Activated naive CD8-positive, alpha-beta T cell treated with anti-CD3 and anti-CD28 coated beads for 36 hours (primary cell): ENCODE results near the gene RALGAPB. TPM values are rescaled to one million over a fixed set of nuclear protein-coding genes. Genes with fewer than 3 reads are reported as not detected.
"Not testable (repeated sequence)": the region's sequence is repeated elsewhere in the genome, so short reads cannot be mapped to it uniquely, and the experiment has no call there.

Experiments used
- DNase-seq: peaks from one replicate; pipeline ENCODE4 v3.0.0; 2021
- H3K27ac Mint-ChIP-seq: one replicate; pipeline ENCODE4 v1.8.0; 2022; ENCODE audit warnings: mild to moderate bottlenecking, moderate library complexity, mixed read lengths
- H3K27me3 Mint-ChIP-seq: one replicate; pipeline ENCODE4 v1.8.0; 2022; ENCODE audit warnings: mild to moderate bottlenecking, mixed read lengths
- H3K36me3 Mint-ChIP-seq: one replicate; pipeline ENCODE4 v1.8.0; 2021; ENCODE audit warnings: mild to moderate bottlenecking, mixed read lengths
- H3K4me1 Mint-ChIP-seq: one replicate; pipeline ENCODE4 v1.8.0; 2021; ENCODE audit warnings: mixed read lengths
- H3K4me3 Mint-ChIP-seq: one replicate; pipeline ENCODE4 v1.8.0; 2022; ENCODE audit warnings: mild to moderate bottlenecking, moderate library complexity, mixed read lengths
- H3K9me3 Mint-ChIP-seq: one replicate; pipeline ENCODE4 v1.8.0; 2022; ENCODE audit warnings: mixed read lengths
- total RNA-seq, 2 experiments: library from RNA; stranded (reverse); gene quantifications; one replicate each; pipeline ENCODE4 v1.2.3, GENCODE V29; 2021

Gene RALGAPB
- total RNA-seq, 2 experiments from 2014 or later, result 25.1 to 25.6 TPM

GRCh38 chr20:38458314-38458713, 14.3 kb upstream of the RALGAPB start:
- Mint-ChIP-seq H3K36me3 (no peaks in the 10 kb centered on the region), H3K4me1 (peaks cover 7% of the 10 kb centered on the region), H3K4me3 (no peak overlapping the region), H3K9me3 (no peaks in the 10 kb centered on the region), H3K27ac (no peak overlapping the region), H3K27me3 (no peaks in the 10 kb centered on the region)
- no peak for DNase-seq

DNA sequence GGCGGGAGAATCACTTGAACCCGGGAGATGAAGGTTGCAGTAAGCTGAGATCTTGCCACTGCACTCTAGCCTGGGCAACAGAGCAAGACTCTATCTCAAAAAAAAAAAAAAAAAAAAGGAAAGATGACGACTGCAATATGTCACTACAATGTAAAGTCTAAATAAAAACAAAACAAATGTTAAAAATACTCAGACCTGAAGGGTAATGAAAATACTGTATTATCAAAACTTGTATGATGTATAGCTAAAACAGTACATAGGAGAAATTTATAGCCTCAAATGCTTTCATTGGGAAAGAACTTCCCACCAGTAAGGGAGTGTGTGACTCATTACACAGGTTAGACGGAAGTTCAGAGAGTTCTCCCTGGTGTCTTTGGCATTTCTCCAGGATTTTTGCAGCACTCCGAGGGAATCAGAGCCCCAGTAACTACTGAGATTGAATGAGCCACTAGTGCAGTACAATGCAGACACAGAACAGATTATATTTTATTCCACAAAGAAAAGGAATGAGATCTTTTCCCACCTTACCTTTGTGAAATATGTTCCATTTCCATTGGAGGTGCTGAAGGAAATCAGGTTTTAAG, 12.5 kb upstream of the RALGAPB start:
- Mint-ChIP-seq H3K4me3 (no peak overlapping the region), H3K9me3 (no peaks in the 10 kb centered on the region), H3K4me1 (peaks cover 5% of the 10 kb centered on the region), H3K27ac (no peak overlapping the region), H3K27me3 (no peaks in the 10 kb centered on the region), H3K36me3 (no peaks in the 10 kb centered on the region)
- no peak for DNase-seq

GRCh38 chr20:38460631-38461030, 12.0 kb upstream of the RALGAPB start:
- not testable (repeated sequence) for H3K4me3 Mint-ChIP-seq, H3K27ac Mint-ChIP-seq, H3K27me3 Mint-ChIP-seq, DNase-seq, H3K9me3 Mint-ChIP-seq, H3K4me1 Mint-ChIP-seq, H3K36me3 Mint-ChIP-seq

DNA sequence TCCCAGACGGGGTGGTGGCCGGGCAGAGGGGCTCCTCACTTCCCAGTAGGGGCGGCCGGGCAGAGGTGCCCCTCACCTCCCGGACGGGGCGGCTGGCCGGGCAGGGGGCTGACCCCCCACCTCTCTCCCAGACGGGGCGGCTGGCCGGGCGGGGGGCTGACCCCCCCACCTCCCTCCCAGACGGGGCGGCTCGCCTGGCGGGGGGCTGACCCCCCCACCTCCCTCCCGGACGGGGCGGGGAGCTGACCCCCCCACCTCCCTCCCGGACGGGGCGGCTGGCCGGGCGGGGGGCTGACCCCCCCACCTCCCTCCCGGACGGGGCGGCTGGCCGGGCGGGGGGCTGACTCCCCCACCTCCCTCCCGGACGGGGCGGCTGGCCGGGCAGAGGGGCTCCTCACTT, 11.5 kb upstream of the RALGAPB start:
- not testable (repeated sequence) for H3K36me3 Mint-ChIP-seq, H3K27me3 Mint-ChIP-seq, H3K9me3 Mint-ChIP-seq, DNase-seq, H3K4me3 Mint-ChIP-seq, H3K27ac Mint-ChIP-seq, H3K4me1 Mint-ChIP-seq

DNA sequence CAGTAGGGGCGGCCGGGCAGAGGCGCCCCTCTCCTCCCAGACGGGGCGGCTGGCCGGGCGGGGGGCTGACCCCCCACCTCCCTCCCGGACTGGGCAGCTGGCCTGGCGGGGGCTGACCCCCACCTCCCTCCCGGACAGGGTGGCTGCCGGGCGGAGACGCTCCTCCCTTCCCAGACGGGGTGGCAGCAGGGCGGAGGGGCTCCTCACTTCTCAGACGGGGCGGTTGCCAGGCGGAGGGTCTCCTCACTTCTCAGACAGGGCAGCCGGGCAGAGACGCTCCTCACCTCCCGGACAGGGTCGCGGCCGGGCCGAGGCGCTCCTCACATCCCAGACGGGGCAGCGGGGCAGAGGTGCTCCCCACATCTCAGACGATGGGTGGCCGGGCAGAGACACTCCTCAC, 11.1 kb upstream of the RALGAPB start:
- H3K4me3 Mint-ChIP-seq, H3K4me1 Mint-ChIP-seq, H3K36me3 Mint-ChIP-seq, H3K27me3 Mint-ChIP-seq, H3K9me3 Mint-ChIP-seq, DNase-seq, H3K27ac Mint-ChIP-seq: not testable (repeated sequence)

DNA sequence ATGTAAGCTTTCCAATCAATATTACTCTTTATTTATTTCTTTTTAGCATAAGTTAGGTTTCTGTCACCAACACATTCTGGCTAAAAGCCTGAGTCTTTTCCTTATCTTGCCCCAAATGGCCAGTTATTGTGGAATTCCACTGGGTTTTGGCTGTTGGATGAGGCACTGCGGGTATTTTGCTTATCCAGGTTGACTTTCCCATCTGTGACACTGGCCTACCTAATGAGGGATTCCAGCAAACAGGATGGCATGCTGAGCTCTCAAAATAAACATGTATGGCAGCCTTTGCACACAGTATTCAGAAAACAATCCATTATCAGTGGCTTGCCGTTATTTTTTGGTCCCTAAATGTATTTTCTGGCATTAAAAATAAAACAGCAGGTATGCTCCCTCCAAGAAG, 6.5 kb upstream of the RALGAPB start:
- Mint-ChIP-seq H3K27ac (no peak overlapping the region), H3K27me3 (no peaks in the 10 kb centered on the region), H3K9me3 (no peaks in the 10 kb centered on the region), H3K4me3 (no peak overlapping the region), H3K4me1 (no peaks in the 10 kb centered on the region), H3K36me3 (no peaks in the 10 kb centered on the region)
- no peak for DNase-seq

GRCh38 chr20:38466983-38467382, 5.7 kb upstream of the RALGAPB start:
- Mint-ChIP-seq H3K4me1 (peaks cover 5% of the 10 kb centered on the region), H3K27me3 (no peaks in the 10 kb centered on the region), H3K9me3 (no peaks in the 10 kb centered on the region), H3K27ac (no peak overlapping the region), H3K4me3 (no peak overlapping the region), H3K36me3 (no peaks in the 10 kb centered on the region)
- no peak for DNase-seq

DNA sequence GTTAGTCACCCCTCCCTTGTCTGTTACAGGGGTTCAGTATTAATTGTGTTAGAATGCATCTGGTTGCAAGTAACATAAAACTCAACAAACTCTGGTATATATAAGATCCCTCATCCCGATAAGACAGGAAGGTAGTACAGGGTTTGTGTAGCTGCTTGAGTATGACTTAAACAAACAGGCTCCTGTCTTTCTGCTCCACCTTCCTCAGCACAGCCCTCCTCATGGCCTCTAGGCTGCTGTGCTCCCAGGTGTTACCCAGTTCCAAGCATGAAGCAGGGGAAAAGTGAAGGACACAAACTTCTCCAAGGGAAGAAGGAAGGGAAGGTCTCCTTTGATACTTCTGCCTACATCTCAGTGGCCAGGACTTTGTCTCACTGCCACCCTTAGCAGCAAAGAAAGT, 1.4 kb upstream of the RALGAPB start:
- no peak overlapping the region for H3K4me3 Mint-ChIP-seq
- no peaks in the 10 kb centered on the region for H3K27me3 Mint-ChIP-seq
- DNase-seq, result no peak

DNA sequence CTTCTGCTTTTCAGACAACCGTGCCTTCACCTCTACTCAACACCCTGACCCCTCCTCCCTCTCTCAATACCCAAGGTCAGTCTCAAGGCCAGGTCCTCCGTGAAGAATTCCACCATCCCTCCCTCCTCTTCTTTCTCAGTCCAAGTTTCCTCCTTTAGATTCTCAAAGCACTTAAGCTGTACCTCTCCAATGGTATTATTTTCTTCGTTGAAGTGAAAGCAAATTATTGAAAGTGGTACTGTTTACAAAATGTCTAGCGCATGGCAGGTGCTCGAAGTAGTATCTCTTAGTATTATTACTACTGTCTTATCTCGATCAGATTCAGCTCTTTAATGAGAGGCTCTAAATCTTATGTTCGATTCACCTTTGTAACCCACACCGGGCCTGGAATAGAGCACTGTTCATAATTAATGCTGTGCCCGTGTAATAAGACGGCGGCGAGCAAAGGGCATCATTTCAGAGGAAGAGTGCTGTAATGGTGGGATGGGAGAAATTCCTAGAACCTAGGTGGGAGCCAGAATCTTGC, 593 bp upstream of the RALGAPB start:
- DNase-seq, result no peak
- Mint-ChIP-seq H3K4me1 (peaks cover 39% of the 10 kb centered on the region), H3K4me3 (peak overlapping the region; percentile 87), H3K9me3 (no peaks in the 10 kb centered on the region), H3K36me3 (peaks cover 4% of the 10 kb centered on the region), H3K27ac (peak overlapping the region; percentile 87), H3K27me3 (no peaks in the 10 kb centered on the region)

More for the DNA sequence above, 1.4 kb upstream of the RALGAPB start:
- no peak overlapping the region for H3K27ac Mint-ChIP-seq
- peaks cover 4% of the 10 kb centered on the region for H3K36me3 Mint-ChIP-seq
- H3K9me3 Mint-ChIP-seq, result no peaks in the 10 kb centered on the region
- H3K4me1 Mint-ChIP-seq, result peaks cover 32% of the 10 kb centered on the region

GRCh38 chr20:38473367-38473795, 738 bp downstream of the RALGAPB start:
- DNase-seq, result no peak
- peak overlapping the region; percentile 79 for H3K27ac Mint-ChIP-seq
- peak overlapping the region; percentile 87 for H3K4me3 Mint-ChIP-seq
- no peaks in the 10 kb centered on the region for H3K27me3 Mint-ChIP-seq
- no peaks in the 10 kb centered on the region for H3K9me3 Mint-ChIP-seq
- peaks cover 10% of the 10 kb centered on the region for H3K36me3 Mint-ChIP-seq
- H3K4me1 Mint-ChIP-seq, result peaks cover 43% of the 10 kb centered on the region

DNA sequence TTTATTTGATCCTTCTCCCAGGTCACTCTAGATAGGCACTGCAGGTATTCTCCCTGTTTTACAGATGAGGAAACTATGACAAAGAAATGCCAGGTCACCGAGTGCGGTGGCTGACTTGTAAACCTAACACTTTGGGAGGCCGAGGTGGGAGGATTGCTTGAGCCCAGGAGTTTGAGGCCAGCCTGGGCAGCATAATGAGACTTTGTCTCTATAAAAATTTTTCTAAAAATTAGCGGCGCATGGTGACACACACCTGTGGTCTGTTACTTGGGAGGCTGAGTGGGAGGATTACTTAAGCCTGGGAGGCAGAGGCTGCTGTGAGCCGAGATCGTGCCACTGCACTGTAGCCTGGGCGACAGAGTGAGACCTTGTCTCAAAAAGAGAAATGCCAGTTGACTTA, 5.1 kb downstream of the RALGAPB start:
- Mint-ChIP-seq H3K36me3 (peaks cover 25% of the 10 kb centered on the region), H3K4me1 (peaks cover 48% of the 10 kb centered on the region), H3K4me3 (no peak overlapping the region), H3K27ac (no peak overlapping the region), H3K27me3 (no peaks in the 10 kb centered on the region), H3K9me3 (peaks cover 2% of the 10 kb centered on the region)
- no peak for DNase-seq

DNA sequence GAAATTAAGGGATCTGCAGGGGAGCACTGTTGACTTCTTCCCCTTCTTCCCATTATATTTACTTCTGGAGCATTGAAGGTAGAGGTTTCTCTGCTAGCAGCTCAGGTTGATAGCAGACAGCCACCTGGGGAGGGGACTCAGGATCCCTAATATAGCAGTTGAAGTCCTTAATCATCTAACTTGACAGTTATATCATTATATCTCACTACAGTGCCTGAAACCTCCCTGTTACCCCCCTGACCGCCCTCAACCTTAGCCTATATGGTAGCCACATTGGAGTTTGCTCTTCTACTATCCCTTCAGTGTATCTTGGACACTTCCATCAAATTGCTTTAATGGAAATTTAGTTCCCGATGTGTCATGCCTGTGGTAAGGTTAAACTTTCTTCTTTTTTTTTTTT, 7.0 kb downstream of the RALGAPB start:
- no peak for DNase-seq
- H3K27ac Mint-ChIP-seq, result no peak overlapping the region
- peaks cover 39% of the 10 kb centered on the region for H3K4me1 Mint-ChIP-seq
- no peaks in the 10 kb centered on the region for H3K27me3 Mint-ChIP-seq
- H3K4me3 Mint-ChIP-seq, result no peak overlapping the region
- H3K9me3 Mint-ChIP-seq, result peaks cover 2% of the 10 kb centered on the region
- H3K36me3 Mint-ChIP-seq, result peaks cover 24% of the 10 kb centered on the region

- DNase-seq, result no peak
- Mint-ChIP-seq H3K4me1 (peaks cover 7% of the 10 kb centered on the region), H3K4me3 (no peak overlapping the region), H3K9me3 (no peaks in the 10 kb centered on the region), H3K27me3 (no peaks in the 10 kb centered on the region), H3K27ac (no peak overlapping the region), H3K36me3 (peaks cover 13% of the 10 kb centered on the region)
These were observed 12.4 kb downstream of the RALGAPB start for GRCh38 chr20:38485041-38485440.

- Mint-ChIP-seq H3K27ac (no peak overlapping the region), H3K27me3 (no peaks in the 10 kb centered on the region), H3K9me3 (no peaks in the 10 kb centered on the region), H3K36me3 (peaks cover 13% of the 10 kb centered on the region), H3K4me3 (no peak overlapping the region), H3K4me1 (peaks cover 3% of the 10 kb centered on the region)
- DNase-seq, result no peak
These were observed 16.5 kb downstream of the RALGAPB start for GRCh38 chr20:38489181-38489580.

DNA sequence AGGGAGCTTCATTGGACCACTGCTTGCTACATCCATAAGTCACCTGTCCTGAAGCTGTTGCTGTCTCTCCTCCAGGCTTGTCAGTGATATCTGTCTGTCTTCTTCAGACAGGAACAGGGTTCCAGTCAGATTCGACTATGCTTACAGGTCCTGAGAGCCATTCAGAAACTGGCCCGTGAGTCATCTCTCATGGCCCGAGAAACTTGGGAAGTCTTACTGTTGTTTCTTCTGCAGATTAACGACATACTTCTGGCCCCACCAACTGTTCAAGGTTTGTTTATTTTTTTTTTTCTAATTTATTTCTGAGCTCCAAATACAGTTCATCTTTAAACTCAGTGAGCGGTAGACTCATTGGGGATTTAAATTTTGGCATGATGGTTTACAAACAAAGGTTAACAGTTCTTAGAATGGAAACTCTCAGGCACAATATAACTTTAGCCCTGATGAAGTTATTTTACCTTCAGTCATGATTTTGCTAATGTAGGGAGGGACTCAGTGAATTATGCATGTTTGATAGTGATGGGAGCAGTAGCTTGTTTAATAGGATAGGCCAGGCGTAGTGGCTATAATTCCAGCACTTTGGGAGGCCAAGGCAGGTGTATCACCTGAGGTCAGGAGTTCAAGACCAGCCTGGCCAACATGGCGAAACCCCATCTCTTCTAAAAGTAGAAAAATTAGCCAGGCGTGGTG, 24.7 kb downstream of the RALGAPB start:
- Mint-ChIP-seq H3K4me3 (no peak overlapping the region), H3K27me3 (no peaks in the 10 kb centered on the region), H3K9me3 (no peaks in the 10 kb centered on the region), H3K4me1 (no peaks in the 10 kb centered on the region), H3K36me3 (peaks cover 13% of the 10 kb centered on the region), H3K27ac (no peak overlapping the region)
- no peak for DNase-seq

GRCh38 chr20:38498909-38499308, 26.3 kb downstream of the RALGAPB start:
- peaks cover 20% of the 10 kb centered on the region for H3K36me3 Mint-ChIP-seq
- H3K27ac Mint-ChIP-seq, result no peak overlapping the region
- no peak overlapping the region for H3K4me3 Mint-ChIP-seq
- no peak for DNase-seq
- H3K9me3 Mint-ChIP-seq, result no peaks in the 10 kb centered on the region
- H3K4me1 Mint-ChIP-seq, result no peaks in the 10 kb centered on the region
- H3K27me3 Mint-ChIP-seq, result no peaks in the 10 kb centered on the region
